WTC11 (cell line): ENCODE measurements around the gene LAMA2. TPM values are rescaled to one million over a fixed set of nuclear protein-coding genes. Genes with fewer than 3 reads are reported as not detected.

Source experiments
- ATAC-seq: fragments of 200-7000 bp; cut with Tn5 transposase; 2 replicates; pipeline ENCODE4 v1.10.0; 2021; ENCODE audit warnings: mild to moderate bottlenecking, moderate library complexity
- CTCF ChIA-PET: fragments of 300-600 bp; sonication (Branson Sonifier 250); formaldehyde crosslinking; loops from one replicate; lab custom pipeline; 2021; ENCODE audit warnings: antibody characterized with exemption; lab: Charles Lee
- POLR2A ChIA-PET: fragments of 350-600 bp; sonication (Branson Sonifier 250); formaldehyde crosslinking; loops from one replicate; lab custom pipeline; 2021; ENCODE audit warnings: antibody characterized with exemption; lab: Charles Lee
- DNase-seq: peaks from one replicate; pipeline ENCODE4 v3.0.0; 2021; ENCODE audit warnings: low spot score
- H3K27ac Mint-ChIP-seq: 2 replicates; pipeline ENCODE4 v1.8.0; 2021; ENCODE audit warnings: mixed read lengths
- H3K27me3 Mint-ChIP-seq: 2 replicates; pipeline ENCODE4 v1.8.0; 2021; ENCODE audit warnings: low read depth, mild to moderate bottlenecking, moderate library complexity, mixed read lengths
- H3K36me3 Mint-ChIP-seq: 2 replicates; pipeline ENCODE4 v1.8.0; 2021; ENCODE audit warnings: mixed read lengths
- H3K4me1 Mint-ChIP-seq: 2 replicates; pipeline ENCODE4 v1.8.0; 2022; ENCODE audit warnings: mixed read lengths
- H3K4me3 Mint-ChIP-seq: 2 replicates; pipeline ENCODE4 v1.8.0; 2021; ENCODE audit warnings: mild to moderate bottlenecking, moderate library complexity, mixed read lengths
- H3K9me3 Mint-ChIP-seq: 2 replicates; pipeline ENCODE4 v1.8.0; 2021; ENCODE audit warnings: mixed read lengths
- CBFB ChIP-seq: sonication (generic); formaldehyde crosslinking; IDR thresholded peaks from 2 replicates; pipeline ENCODE4 v1.8.1; 2022; ENCODE audit warnings: mild to moderate bottlenecking, low read depth, missing genetic modification reagents
- CREM ChIP-seq: sonication (generic); formaldehyde crosslinking; IDR thresholded peaks from 2 replicates; pipeline ENCODE4 v1.8.1; 2022; ENCODE audit warnings: mild to moderate bottlenecking, missing genetic modification reagents, moderate library complexity
- ELF4 ChIP-seq: sonication (generic); formaldehyde crosslinking; IDR thresholded peaks from 2 replicates; pipeline ENCODE4 v1.8.1; 2022; ENCODE audit warnings: low read depth, mild to moderate bottlenecking, moderate library complexity, missing genetic modification reagents
- FOXP1 ChIP-seq: sonication (generic); formaldehyde crosslinking; IDR thresholded peaks from 2 replicates; pipeline ENCODE4 v1.8.0; 2022; ENCODE audit warnings: missing genetic modification reagents, mild to moderate bottlenecking, moderate library complexity, borderline replicate concordance
- JUN ChIP-seq: sonication (generic); formaldehyde crosslinking; IDR thresholded peaks from 2 replicates; pipeline ENCODE4 v1.8.0; 2023; ENCODE audit warnings: mild to moderate bottlenecking, missing genetic modification reagents
- PRRX2 ChIP-seq: fragments of 250-450 bp; sonication (Bioruptor Pico); IDR thresholded peaks from 2 replicates; pipeline ENCODE4 v1.8.0; 2021; ENCODE audit warnings: mild to moderate bottlenecking
- RELA ChIP-seq: sonication (generic); formaldehyde crosslinking; IDR thresholded peaks from 2 replicates; pipeline ENCODE4 v1.8.1; 2022; ENCODE audit warnings: missing genetic modification reagents, mild to moderate bottlenecking, borderline replicate concordance
- SOX15 ChIP-seq: fragments of 250-450 bp; sonication (Bioruptor Pico); IDR thresholded peaks from 2 replicates; pipeline ENCODE4 v1.9.0; 2021; ENCODE audit warnings: mild to moderate bottlenecking
- TCF7 ChIP-seq: sonication (generic); formaldehyde crosslinking; IDR thresholded peaks from 2 replicates; pipeline ENCODE4 v1.8.0; 2022; ENCODE audit warnings: mild to moderate bottlenecking, low read depth, missing genetic modification reagents, moderate library complexity
- total RNA-seq: library from RNA; stranded (reverse); gene quantifications from 3 replicates; pipeline ENCODE4 v1.2.3, GENCODE V29; 2021
- TF ChIP-seq, protein P1 (sequence below): sonication (generic); formaldehyde crosslinking; IDR thresholded peaks from 2 replicates; pipeline ENCODE4 v1.8.0; 2022; ENCODE audit warnings: mild to moderate bottlenecking, missing genetic modification reagents
- TF ChIP-seq, protein P2 (sequence below): sonication (generic); formaldehyde crosslinking; conservative IDR thresholded peaks from 2 replicates; pipeline ENCODE4 v1.8.1; 2023; ENCODE audit warnings: mild to moderate bottlenecking, low read depth, missing genetic modification reagents, moderate library complexity
- TF ChIP-seq, protein P3 (sequence below): fragments of 250-450 bp; sonication (Bioruptor Pico); IDR thresholded peaks from 2 replicates; pipeline ENCODE4 v1.8.0; 2021; ENCODE audit warnings: mild to moderate bottlenecking
- TF ChIP-seq, protein P4 (sequence below): fragments of 250-450 bp; sonication (Bioruptor Pico); IDR thresholded peaks from 2 replicates; pipeline ENCODE4 v1.9.0; 2021; ENCODE audit warnings: moderate library complexity, mild to moderate bottlenecking, inconsistent platforms, borderline replicate concordance
- TF ChIP-seq, protein P5 (sequence below): sonication (generic); formaldehyde crosslinking; IDR thresholded peaks from 2 replicates; pipeline ENCODE4 v1.8.0; 2022; ENCODE audit warnings: mild to moderate bottlenecking, missing genetic modification reagents
- TF ChIP-seq, protein P6 (sequence below): sonication (generic); formaldehyde crosslinking; IDR thresholded peaks from 2 replicates; pipeline ENCODE4 v1.8.1; 2022; ENCODE audit warnings: low read depth, mild to moderate bottlenecking, moderate library complexity, missing genetic modification reagents, borderline replicate concordance
- TF ChIP-seq, protein P7 (sequence below): sonication (generic); formaldehyde crosslinking; IDR thresholded peaks from 2 replicates; pipeline ENCODE4 v1.8.0; 2023; ENCODE audit warnings: mild to moderate bottlenecking, missing genetic modification reagents

LAMA2 gene
- total RNA-seq, 1 experiment from 2014 or later = 6.6 TPM

DNA sequence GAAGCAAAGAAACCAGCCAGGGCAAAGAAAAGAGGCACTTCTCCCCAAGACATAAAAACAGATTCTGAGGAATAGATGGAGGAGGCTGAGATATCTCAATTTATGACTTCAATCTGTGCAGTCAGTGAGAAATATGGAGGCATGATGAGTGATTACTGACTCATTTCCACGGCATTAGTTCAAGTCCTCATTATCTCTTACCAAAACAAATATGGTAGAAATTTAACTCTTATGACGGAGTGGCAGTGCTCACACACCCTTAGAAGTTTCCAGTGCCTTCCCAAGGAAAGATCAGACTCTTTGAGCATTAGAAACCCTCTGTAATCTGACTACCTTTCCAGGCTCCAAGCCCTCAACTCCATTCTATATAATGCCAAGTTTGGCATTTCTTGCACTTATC, 463.0 kb downstream of the LAMA2 start (continued):
- TF ChIP-seq, protein P1, sequence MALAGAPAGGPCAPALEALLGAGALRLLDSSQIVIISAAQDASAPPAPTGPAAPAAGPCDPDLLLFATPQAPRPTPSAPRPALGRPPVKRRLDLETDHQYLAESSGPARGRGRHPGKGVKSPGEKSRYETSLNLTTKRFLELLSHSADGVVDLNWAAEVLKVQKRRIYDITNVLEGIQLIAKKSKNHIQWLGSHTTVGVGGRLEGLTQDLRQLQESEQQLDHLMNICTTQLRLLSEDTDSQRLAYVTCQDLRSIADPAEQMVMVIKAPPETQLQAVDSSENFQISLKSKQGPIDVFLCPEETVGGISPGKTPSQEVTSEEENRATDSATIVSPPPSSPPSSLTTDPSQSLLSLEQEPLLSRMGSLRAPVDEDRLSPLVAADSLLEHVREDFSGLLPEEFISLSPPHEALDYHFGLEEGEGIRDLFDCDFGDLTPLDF (CRISPR knock-in tag) = no peak
- TF ChIP-seq SOX15 (CRISPR knock-in tag) (no peak), CBFB (CRISPR knock-in tag) (no peak)
- TF ChIP-seq, protein P2, sequence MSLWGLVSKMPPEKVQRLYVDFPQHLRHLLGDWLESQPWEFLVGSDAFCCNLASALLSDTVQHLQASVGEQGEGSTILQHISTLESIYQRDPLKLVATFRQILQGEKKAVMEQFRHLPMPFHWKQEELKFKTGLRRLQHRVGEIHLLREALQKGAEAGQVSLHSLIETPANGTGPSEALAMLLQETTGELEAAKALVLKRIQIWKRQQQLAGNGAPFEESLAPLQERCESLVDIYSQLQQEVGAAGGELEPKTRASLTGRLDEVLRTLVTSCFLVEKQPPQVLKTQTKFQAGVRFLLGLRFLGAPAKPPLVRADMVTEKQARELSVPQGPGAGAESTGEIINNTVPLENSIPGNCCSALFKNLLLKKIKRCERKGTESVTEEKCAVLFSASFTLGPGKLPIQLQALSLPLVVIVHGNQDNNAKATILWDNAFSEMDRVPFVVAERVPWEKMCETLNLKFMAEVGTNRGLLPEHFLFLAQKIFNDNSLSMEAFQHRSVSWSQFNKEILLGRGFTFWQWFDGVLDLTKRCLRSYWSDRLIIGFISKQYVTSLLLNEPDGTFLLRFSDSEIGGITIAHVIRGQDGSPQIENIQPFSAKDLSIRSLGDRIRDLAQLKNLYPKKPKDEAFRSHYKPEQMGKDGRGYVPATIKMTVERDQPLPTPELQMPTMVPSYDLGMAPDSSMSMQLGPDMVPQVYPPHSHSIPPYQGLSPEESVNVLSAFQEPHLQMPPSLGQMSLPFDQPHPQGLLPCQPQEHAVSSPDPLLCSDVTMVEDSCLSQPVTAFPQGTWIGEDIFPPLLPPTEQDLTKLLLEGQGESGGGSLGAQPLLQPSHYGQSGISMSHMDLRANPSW = no peak
- TF ChIP-seq, protein P3, sequence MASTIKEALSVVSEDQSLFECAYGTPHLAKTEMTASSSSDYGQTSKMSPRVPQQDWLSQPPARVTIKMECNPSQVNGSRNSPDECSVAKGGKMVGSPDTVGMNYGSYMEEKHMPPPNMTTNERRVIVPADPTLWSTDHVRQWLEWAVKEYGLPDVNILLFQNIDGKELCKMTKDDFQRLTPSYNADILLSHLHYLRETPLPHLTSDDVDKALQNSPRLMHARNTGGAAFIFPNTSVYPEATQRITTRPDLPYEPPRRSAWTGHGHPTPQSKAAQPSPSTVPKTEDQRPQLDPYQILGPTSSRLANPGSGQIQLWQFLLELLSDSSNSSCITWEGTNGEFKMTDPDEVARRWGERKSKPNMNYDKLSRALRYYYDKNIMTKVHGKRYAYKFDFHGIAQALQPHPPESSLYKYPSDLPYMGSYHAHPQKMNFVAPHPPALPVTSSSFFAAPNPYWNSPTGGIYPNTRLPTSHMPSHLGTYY (CRISPR knock-in tag) = no peak
- TF ChIP-seq, protein P4, sequence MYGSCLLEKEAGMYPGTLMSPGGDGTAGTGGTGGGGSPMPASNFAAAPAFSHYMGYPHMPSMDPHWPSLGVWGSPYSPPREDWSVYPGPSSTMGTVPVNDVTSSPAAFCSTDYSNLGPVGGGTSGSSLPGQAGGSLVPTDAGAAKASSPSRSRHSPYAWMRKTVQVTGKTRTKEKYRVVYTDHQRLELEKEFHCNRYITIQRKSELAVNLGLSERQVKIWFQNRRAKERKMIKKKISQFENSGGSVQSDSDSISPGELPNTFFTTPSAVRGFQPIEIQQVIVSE = no peak

DNA sequence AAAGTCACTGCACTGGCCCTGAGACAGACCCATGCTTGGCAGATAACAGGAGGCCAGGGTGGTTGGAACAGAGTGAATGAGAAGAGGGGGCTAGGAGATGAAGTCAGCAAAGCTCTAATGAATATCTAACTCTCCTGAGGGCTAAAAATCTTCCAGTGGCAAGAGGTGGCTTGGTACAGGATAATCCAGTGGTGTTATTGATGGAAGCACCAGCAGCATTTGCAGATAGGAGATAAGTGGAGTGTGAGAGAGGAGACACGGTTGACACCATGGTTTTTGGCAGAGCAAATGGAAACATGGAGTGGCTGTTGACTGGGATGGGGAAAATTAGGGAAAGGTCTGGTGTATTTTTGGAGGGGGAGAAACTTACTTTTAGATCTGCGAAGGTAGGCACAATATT, 464.0 kb downstream of the LAMA2 start:
- no peaks in the 10 kb centered on the region for H3K36me3 Mint-ChIP-seq
- no peaks in the 10 kb centered on the region for H3K4me1 Mint-ChIP-seq
- no peaks in the 10 kb centered on the region for H3K9me3 Mint-ChIP-seq
- no peak for DNase-seq
- no peaks in the 10 kb centered on the region for H3K27me3 Mint-ChIP-seq
- TF ChIP-seq, protein P5, sequence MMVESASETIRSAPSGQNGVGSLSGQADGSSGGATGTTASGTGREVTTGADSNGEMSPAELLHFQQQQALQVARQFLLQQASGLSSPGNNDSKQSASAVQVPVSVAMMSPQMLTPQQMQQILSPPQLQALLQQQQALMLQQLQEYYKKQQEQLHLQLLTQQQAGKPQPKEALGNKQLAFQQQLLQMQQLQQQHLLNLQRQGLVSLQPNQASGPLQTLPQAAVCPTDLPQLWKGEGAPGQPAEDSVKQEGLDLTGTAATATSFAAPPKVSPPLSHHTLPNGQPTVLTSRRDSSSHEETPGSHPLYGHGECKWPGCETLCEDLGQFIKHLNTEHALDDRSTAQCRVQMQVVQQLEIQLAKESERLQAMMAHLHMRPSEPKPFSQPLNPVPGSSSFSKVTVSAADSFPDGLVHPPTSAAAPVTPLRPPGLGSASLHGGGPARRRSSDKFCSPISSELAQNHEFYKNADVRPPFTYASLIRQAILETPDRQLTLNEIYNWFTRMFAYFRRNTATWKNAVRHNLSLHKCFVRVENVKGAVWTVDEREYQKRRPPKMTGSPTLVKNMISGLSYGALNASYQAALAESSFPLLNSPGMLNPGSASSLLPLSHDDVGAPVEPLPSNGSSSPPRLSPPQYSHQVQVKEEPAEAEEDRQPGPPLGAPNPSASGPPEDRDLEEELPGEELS = no peak
- TF ChIP-seq TCF7 (CRISPR knock-in tag) = no peak
- no peak for TF ChIP-seq ELF4
- TF ChIP-seq FOXP1 (CRISPR knock-in tag) = no peak
- TF ChIP-seq, protein P1 (CRISPR knock-in tag) = no peak
- TF ChIP-seq, protein P6, sequence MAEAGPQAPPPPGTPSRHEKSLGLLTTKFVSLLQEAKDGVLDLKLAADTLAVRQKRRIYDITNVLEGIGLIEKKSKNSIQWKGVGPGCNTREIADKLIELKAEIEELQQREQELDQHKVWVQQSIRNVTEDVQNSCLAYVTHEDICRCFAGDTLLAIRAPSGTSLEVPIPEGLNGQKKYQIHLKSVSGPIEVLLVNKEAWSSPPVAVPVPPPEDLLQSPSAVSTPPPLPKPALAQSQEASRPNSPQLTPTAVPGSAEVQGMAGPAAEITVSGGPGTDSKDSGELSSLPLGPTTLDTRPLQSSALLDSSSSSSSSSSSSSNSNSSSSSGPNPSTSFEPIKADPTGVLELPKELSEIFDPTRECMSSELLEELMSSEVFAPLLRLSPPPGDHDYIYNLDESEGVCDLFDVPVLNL (CRISPR knock-in tag) = no peak
- TF ChIP-seq PRRX2 (CRISPR knock-in tag) = no peak
- no peak for TF ChIP-seq CREM (CRISPR knock-in tag)
- no peak for TF ChIP-seq JUN (CRISPR knock-in tag)
- no peak for TF ChIP-seq RELA
- TF ChIP-seq, protein P7, sequence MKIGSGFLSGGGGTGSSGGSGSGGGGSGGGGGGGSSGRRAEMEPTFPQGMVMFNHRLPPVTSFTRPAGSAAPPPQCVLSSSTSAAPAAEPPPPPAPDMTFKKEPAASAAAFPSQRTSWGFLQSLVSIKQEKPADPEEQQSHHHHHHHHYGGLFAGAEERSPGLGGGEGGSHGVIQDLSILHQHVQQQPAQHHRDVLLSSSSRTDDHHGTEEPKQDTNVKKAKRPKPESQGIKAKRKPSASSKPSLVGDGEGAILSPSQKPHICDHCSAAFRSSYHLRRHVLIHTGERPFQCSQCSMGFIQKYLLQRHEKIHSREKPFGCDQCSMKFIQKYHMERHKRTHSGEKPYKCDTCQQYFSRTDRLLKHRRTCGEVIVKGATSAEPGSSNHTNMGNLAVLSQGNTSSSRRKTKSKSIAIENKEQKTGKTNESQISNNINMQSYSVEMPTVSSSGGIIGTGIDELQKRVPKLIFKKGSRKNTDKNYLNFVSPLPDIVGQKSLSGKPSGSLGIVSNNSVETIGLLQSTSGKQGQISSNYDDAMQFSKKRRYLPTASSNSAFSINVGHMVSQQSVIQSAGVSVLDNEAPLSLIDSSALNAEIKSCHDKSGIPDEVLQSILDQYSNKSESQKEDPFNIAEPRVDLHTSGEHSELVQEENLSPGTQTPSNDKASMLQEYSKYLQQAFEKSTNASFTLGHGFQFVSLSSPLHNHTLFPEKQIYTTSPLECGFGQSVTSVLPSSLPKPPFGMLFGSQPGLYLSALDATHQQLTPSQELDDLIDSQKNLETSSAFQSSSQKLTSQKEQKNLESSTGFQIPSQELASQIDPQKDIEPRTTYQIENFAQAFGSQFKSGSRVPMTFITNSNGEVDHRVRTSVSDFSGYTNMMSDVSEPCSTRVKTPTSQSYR (CRISPR knock-in tag) = no peak
- H3K27ac Mint-ChIP-seq = no peak overlapping the region
- no peak overlapping the region for H3K4me3 Mint-ChIP-seq
- no peak for ATAC-seq
- ChIA-PET CTCF (interaction anchor here (1.4 kb wide), 1 partner anchor 24 kb away, joined by 3 read pairs; no protein-coding TSS in a partner anchor), POLR2A (no interaction called here)
